ENCODE data around the gene CERCAM.

The CERCAM gene

GRCh38 chr9:128414461-128414860 is 6.2 kb upstream of the CERCAM start (continued):
- TF ChIP-seq ZNF518A (tag by site-specific recombination; conservative IDR thresholded peaks at IDR 0.05; ENCODE audit: low read depth) (no peak), ZNF202 (tag by site-specific recombination; IDR thresholded peaks at IDR 0.05; ENCODE audit: borderline replicate concordance) (no peak), PRDM2 (tag by site-specific recombination; IDR thresholded peaks at IDR 0.05; ENCODE audit: borderline replicate concordance) (no peak), ZNF48 (tag by site-specific recombination; IDR thresholded peaks at IDR 0.05) (no peak), PRDM6 (tag by site-specific recombination; IDR thresholded peaks at IDR 0.05) (no peak)

- H3K4me3 ChIP-seq (ENCODE audit: low read depth, low read length) = no peak overlapping the region
- ChIA-PET CTCF (interaction anchor here (0.6 to 1.0 kb wide), 2 partner anchors 53 to 989 kb away, joined by 3 to 4 read pairs; no protein-coding TSS in a partner anchor), POLR2A (interaction anchor here (0.6 kb wide), 1 partner anchor 282 kb away, joined by 3 read pairs; no protein-coding TSS in a partner anchor)
- H3K4me1 ChIP-seq (ENCODE audit: control insufficient read depth, insufficient read depth, low read length) = peaks cover 5% of the 10 kb centered on the region
- no peak overlapping the region for H3K27ac ChIP-seq (ENCODE audit: extremely low read depth, low read depth, low read length)
- no peak for TF ChIP-seq ZNF580 (tag by site-specific recombination; IDR thresholded peaks at IDR 0.05)
- no peak for TF ChIP-seq PBX3 (CRISPR knock-in tag; IDR thresholded peaks at IDR 0.05)
- TF ChIP-seq HOXC10 (CRISPR knock-in tag; IDR thresholded peaks at IDR 0.05) = no peak
- TF ChIP-seq ZNF311 (tag by site-specific recombination; IDR thresholded peaks at IDR 0.05; ENCODE audit: borderline replicate concordance) = no peak
- TF ChIP-seq OSR2 (tag by site-specific recombination; IDR thresholded peaks at IDR 0.05) = no peak
- TF ChIP-seq ZNF366 (tag by site-specific recombination; conservative IDR thresholded peaks at IDR 0.05) = no peak
- TF ChIP-seq ZNF501 (tag by site-specific recombination; IDR thresholded peaks at IDR 0.05) = no peak
- H3K36me3 ChIP-seq (ENCODE audit: control insufficient read depth in 2 of 2, insufficient read depth in 1 of 2, low read length in 2 of 2) = no peaks in the 10 kb centered on the region
- H3K9me3 ChIP-seq (ENCODE audit: control insufficient read depth, insufficient read depth, low read depth, low read length) = no peaks in the 10 kb centered on the region
These were observed 5.4 kb upstream of the CERCAM start for GRCh38 chr9:128415281-128415680.

All from HEK293 (cell line).